Measurements from ENCODE around the gene ELMO1.

The ELMO1 gene, protein sequence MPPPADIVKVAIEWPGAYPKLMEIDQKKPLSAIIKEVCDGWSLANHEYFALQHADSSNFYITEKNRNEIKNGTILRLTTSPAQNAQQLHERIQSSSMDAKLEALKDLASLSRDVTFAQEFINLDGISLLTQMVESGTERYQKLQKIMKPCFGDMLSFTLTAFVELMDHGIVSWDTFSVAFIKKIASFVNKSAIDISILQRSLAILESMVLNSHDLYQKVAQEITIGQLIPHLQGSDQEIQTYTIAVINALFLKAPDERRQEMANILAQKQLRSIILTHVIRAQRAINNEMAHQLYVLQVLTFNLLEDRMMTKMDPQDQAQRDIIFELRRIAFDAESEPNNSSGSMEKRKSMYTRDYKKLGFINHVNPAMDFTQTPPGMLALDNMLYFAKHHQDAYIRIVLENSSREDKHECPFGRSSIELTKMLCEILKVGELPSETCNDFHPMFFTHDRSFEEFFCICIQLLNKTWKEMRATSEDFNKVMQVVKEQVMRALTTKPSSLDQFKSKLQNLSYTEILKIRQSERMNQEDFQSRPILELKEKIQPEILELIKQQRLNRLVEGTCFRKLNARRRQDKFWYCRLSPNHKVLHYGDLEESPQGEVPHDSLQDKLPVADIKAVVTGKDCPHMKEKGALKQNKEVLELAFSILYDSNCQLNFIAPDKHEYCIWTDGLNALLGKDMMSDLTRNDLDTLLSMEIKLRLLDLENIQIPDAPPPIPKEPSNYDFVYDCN

DNA sequence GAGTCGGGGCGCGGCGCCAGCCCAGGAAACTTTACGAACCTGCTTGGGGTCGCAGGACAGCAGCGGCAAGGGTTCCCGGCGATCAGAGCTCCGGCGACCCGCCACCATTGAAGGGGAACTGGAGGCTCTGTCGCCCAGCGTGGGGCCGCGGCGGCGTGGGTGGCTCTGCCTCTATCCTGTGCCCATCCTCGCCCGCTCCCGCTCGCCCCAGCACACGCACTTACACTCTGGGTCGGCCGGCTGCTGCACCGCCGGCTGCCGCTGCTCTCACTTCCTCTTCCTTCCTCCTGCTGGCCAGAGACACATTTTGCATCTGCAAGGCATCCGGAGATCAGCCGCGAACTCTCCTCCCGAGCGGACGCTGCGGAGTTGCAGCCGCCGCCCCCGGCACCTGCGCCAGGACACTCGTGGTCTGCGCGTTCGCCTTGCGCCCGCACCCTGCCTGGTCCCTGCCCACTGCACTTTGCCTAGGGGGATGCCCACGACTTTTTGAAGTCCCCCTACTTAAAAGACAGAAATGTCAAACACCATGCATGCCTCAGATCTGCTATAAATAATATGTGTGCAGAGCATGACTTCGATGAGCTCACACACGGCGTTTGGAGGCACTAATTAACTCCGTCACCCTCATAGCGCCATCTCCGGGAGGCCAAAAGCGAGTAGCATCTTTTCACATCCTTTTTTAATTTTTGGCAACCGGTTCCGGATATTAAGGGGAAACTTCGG lies at the start of gene ELMO1:
ELMO1 (minus strand) TSS at position 229 of the 726 bp plus-strand sequence. CDS start 106,174 bp downstream, outside the sequence.
- Mint-ChIP-seq H3K4me3 (peak within 1 kb of the TSS; percentile 99), H3K27ac (peak within 1 kb of the TSS; percentile 100), H3K9me3 (no peaks in the 10 kb centered on the region), H3K36me3 (peaks cover 11% of the 10 kb centered on the region), H3K4me1 (peaks cover 52% of the 10 kb centered on the region), H3K27me3 (no peaks in the 10 kb centered on the region)

DNA sequence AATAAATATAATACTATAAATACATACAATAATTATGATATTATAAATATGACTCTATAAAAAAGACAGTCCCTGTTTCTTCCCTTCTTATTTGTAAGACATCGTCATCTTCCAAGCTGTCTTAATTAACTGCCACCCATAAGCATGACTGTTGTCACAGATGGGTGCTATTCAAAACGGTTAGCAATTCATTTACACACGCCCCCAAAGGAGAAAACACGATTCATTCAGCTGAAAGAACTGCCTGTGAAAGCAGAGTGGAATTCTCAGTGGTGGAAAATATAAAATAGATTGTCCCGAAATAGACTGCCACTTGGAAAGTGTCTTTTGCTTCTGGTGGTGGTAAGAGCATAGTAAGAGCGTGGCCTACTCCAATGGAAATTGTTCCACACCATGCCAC lies 48.9 kb upstream of the ELMO1 start:
- Mint-ChIP-seq H3K4me3 (no peak overlapping the region), H3K9me3 (no peaks in the 10 kb centered on the region), H3K27me3 (no peaks in the 10 kb centered on the region), H3K36me3 (no peaks in the 10 kb centered on the region), H3K4me1 (peaks cover 4% of the 10 kb centered on the region), H3K27ac (no peak overlapping the region)

DNA sequence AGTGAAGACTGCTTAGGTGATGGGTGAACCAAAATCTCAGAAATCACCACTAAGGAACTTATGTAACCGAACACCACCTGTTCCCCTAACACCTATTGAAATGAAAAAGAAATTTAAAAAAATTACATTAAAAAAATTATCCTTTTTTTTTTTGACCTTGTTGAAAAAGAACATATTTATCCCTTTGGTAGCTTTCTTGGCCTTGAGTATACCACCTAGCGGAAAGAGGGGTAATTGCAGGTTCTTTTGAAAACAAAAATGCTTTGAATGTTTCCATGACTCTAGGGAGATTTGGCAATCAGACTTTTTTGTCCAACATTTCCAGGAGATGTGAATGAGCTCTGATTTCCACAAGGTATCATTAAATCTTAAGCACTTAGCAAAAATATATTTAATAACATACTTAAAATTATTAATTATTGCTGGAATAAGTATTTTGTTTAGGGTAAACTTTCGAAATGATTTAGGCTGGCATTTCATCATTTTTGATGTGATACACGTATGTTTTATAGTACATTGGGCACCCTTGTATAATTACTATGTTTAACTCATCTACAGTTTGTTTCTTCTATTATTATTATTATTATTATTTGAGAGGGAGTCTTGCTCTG lies 47.0 kb upstream of the ELMO1 start:
- Mint-ChIP-seq H3K27me3 (no peaks in the 10 kb centered on the region), H3K27ac (no peak overlapping the region), H3K4me1 (peaks cover 4% of the 10 kb centered on the region), H3K9me3 (no peaks in the 10 kb centered on the region), H3K4me3 (no peak overlapping the region), H3K36me3 (no peaks in the 10 kb centered on the region)

DNA sequence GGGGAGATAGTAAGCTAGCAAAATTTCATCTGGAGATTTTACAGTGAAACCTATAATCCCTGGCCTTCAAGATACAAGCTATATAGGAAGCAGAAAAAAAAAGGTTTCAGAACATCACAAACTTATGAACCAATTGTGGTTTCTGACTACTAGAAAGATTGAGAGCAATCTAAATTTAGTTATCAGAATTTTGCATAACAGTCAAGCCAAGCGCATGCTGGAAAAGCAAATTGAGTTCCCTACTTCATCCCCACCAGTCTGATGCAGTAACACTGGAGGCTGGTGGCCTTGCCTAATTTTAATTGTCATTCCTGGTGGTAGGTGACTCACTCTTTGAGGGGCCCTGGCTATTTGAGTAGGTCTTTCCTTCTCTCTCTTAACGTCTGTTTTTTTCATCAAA lies 46.3 kb upstream of the ELMO1 start:
- Mint-ChIP-seq H3K27me3 (no peaks in the 10 kb centered on the region), H3K27ac (peak overlapping the region; percentile 38), H3K9me3 (no peaks in the 10 kb centered on the region), H3K4me3 (no peak overlapping the region), H3K36me3 (no peaks in the 10 kb centered on the region), H3K4me1 (peaks cover 4% of the 10 kb centered on the region)

DNA sequence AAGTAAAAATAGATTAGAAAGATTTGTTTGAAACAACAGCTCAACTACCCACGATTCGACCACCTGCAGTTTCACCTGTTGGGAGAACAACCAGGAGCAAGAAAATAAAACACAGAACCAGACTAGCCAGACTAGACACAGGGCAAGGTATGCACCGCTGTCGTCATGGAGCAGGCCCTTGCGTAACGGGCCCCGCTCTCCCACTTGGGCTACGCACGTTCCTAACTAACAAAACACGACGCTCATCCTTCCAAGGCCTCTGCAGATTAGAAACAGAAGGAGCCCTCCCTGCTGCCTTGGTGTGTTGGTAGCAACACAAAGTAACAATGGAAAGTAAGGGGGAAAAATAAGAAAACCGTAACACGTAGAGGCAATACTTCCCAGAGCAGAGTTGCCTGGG lies 45.1 kb upstream of the ELMO1 start:
- Mint-ChIP-seq H3K4me1 (peaks cover 4% of the 10 kb centered on the region), H3K4me3 (no peak overlapping the region), H3K36me3 (no peaks in the 10 kb centered on the region), H3K9me3 (no peaks in the 10 kb centered on the region), H3K27ac (no peak overlapping the region), H3K27me3 (no peaks in the 10 kb centered on the region)

DNA sequence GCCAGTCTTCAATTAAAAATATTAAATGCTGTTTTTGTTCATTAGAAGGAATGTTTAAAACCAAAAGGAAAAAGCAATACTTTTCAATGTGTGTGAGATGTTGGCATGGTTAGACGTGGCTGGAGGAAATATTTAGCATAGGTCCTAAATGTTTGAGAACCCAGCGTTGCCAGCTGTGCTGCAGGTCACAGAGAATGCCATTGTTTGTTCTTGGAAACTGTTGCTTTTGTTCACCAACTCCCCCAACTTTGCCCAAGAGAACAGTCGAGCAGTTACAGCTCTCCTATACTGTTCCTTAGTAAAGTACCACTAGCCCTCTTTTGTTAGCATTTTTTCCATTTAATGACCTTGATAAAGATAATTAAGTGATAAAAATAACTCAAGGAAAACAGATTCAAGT lies 44.5 kb upstream of the ELMO1 start:
- Mint-ChIP-seq H3K27ac (no peak overlapping the region), H3K27me3 (no peaks in the 10 kb centered on the region), H3K36me3 (no peaks in the 10 kb centered on the region), H3K4me1 (peaks cover 4% of the 10 kb centered on the region), H3K9me3 (peaks cover 3% of the 10 kb centered on the region), H3K4me3 (no peak overlapping the region)

DNA sequence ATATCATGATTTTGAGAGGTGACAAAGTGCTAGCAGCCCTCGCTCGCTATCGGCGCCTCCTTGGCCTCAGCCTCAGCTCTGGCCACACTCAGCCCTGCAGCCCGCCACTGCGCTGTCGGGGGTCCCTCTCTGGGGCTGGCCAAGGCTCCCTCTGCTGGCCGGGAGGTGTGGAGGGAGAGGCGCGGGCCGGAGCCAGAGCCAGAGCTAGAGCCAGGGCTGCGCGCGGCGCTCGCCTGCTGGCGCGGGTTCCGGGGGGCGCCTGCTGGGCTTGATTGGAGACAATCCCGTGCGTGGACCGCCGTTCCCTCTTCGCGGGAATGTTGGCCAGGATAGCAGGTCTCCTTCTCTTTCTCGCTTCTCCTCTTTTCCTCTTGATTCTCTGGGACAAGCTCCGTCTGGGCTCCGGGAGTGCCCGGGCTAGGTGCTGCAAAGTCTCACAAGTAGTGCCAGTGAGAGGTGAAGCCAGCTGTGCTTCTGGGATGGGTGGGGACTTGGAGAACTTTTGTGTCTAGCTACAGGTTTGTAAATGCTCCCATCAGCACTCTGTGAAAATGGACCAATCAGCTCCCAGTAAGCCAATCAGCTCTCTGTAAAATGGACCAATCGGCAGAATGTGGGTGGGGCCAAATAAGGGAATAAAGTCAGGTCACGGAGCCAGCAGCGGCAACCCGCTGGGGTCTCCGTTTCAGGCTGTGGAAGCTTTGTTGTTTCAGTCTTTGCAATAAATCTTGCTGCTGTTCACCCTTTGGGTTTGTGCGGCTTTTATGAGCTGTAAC lies 43.4 kb upstream of the ELMO1 start:
- H3K9me3 Mint-ChIP-seq, result peaks cover 4% of the 10 kb centered on the region
- no peak overlapping the region for H3K4me3 Mint-ChIP-seq
- H3K27me3 Mint-ChIP-seq, result no peaks in the 10 kb centered on the region
- H3K4me1 Mint-ChIP-seq, result peaks cover 4% of the 10 kb centered on the region
- no peaks in the 10 kb centered on the region for H3K36me3 Mint-ChIP-seq
- H3K27ac Mint-ChIP-seq, result no peak overlapping the region

DNA sequence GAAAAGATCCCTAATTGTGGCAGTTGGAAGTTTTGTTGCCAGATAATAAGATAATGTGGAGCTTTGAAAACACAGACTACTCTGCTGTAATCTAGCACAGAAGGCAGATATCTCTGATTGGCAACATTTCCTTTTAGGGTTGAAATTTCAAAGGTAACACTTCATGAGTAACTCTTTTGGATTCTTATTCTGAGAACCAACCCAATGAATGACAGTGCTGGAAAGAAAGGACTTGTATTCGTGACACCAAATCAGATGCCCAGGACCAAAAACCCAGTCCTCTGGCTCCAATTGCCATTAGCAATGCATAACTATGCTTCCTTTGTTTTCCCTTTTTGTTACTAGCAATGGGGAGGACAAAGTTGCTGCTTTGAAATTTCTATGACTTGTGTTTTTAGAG lies 41.0 kb upstream of the ELMO1 start:
- Mint-ChIP-seq H3K4me1 (peaks cover 1% of the 10 kb centered on the region), H3K9me3 (peaks cover 4% of the 10 kb centered on the region), H3K36me3 (no peaks in the 10 kb centered on the region), H3K27me3 (peaks cover 4% of the 10 kb centered on the region), H3K4me3 (no peak overlapping the region), H3K27ac (no peak overlapping the region)

DNA sequence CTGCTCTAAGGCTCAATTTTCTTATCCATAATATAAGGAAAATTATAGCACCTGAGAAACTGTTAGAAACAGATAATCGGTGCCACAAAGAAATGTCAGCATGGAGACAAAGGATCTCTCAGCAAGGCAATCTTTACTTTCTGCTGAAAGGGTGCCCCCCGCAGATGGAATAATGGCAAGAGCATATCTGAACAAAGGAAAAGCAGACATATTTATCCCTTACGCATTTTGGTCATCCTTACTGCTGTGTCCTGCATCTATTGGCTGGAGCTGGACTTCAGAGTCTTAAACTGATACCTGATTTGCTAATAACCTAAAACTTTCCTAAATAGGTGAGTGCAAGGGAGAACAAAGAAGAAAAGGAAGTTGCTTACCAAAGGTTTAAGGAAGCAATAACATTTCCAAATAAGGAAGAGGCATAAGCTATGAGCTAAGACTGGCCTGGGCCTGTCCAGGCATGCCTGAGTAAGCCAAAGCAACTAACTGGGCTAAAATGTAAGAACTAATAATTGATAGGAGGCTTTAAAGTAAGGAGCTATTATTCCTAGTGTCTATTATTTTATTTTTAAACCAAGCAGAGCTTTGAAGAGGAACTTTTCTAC lies 39.6 kb upstream of the ELMO1 start:
- H3K36me3 Mint-ChIP-seq, result no peaks in the 10 kb centered on the region
- no peaks in the 10 kb centered on the region for H3K4me1 Mint-ChIP-seq
- peaks cover 4% of the 10 kb centered on the region for H3K9me3 Mint-ChIP-seq
- no peak overlapping the region for H3K4me3 Mint-ChIP-seq
- H3K27me3 Mint-ChIP-seq, result peaks cover 4% of the 10 kb centered on the region
- no peak overlapping the region for H3K27ac Mint-ChIP-seq

DNA sequence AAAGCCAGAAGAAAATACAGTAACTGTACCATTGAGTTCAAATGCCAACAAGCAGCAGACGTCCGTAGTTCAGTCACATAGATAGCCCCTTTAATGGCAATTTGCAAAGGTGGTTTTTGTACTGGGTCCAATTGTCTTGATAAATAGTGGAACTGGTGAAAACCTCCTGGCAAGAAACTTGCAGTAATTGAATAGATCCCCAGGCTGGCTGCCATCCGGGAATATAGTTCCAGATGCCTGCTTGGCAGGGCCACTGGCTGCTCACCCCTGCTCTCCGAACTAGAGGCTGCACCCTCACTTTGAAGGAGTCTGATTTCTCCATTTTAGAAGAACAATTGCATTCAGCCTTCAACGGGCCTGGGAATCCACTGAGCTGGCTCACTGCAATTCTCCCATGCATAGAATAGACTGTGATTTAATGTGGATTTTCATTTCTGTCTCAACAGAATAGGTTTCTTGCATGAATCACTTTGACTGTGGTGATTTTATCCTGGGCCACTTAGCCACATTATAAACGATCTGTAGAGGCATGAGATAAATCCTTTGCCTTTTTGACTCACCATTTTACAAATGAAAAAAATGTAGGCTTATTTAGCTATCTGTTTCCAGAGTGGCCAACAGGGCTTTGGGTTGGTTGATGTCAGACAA lies 35.9 kb upstream of the ELMO1 start:
- Mint-ChIP-seq H3K27ac (no peak overlapping the region), H3K36me3 (no peaks in the 10 kb centered on the region), H3K4me3 (no peak overlapping the region), H3K9me3 (peaks cover 4% of the 10 kb centered on the region), H3K4me1 (no peaks in the 10 kb centered on the region), H3K27me3 (peaks cover 5% of the 10 kb centered on the region)

DNA sequence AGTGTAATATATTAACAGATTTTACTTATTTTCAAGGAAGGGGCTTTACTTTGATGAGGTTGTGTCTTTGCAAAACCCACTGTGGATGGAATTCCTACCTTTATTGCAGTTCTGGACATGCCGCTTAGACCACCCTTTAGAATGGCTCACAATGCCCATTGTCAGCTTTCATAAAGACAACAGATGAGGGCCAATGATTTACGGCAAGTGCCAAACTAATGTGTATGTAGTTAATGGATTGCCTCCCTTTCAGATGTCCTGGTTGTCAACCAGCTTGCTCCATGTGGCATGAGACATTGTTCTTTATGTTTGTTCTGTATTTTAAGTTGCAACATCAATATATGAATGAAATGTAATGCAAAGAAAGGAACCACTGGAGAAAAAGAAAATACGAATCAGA lies 35.0 kb upstream of the ELMO1 start:
- Mint-ChIP-seq H3K9me3 (peaks cover 4% of the 10 kb centered on the region), H3K27me3 (peaks cover 5% of the 10 kb centered on the region), H3K27ac (no peak overlapping the region), H3K4me1 (no peaks in the 10 kb centered on the region), H3K36me3 (no peaks in the 10 kb centered on the region), H3K4me3 (no peak overlapping the region)

DNA sequence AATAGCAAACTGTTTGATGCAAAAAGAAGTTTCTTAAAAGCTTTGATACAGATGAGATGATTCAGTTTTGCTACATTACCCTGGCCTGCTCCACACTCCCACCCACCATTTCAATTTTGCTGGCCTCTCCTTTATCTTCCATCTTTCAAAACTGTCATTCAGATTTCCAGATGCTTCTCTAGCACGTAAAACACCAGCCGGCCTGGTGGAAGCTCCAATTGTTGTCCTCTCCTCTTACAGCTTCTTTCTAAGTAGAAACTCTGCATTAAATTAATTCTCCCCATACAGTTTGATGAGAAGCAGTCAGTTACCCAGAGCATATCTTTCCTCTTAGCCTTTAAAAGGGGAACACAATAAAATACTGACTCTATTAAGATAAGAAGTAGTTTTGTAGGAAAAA lies 34.3 kb upstream of the ELMO1 start:
- Mint-ChIP-seq H3K4me1 (no peaks in the 10 kb centered on the region), H3K9me3 (no peaks in the 10 kb centered on the region), H3K27me3 (peaks cover 5% of the 10 kb centered on the region), H3K4me3 (no peak overlapping the region), H3K27ac (no peak overlapping the region), H3K36me3 (no peaks in the 10 kb centered on the region)

DNA sequence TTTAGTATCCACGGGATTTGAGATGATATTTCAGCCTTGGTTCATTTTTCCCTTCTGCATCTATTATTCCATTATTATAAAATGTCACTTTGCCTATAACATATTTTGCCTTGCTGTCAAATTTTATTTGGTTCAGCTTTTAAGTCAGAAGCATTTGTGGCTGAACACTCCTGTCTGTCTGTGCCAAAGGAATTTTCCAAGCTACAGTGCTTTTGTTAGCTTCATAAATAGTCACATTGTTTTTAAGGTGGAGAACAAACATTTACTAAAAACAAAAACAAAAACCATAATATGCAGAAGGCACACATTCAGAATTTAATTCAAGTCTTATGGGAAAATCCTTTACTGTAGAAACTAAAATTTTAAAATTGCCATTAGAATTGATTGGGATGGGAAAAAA lies 33.8 kb upstream of the ELMO1 start:
- Mint-ChIP-seq H3K4me1 (no peaks in the 10 kb centered on the region), H3K4me3 (no peak overlapping the region), H3K27ac (no peak overlapping the region), H3K36me3 (no peaks in the 10 kb centered on the region), H3K27me3 (peaks cover 5% of the 10 kb centered on the region), H3K9me3 (no peaks in the 10 kb centered on the region)

DNA sequence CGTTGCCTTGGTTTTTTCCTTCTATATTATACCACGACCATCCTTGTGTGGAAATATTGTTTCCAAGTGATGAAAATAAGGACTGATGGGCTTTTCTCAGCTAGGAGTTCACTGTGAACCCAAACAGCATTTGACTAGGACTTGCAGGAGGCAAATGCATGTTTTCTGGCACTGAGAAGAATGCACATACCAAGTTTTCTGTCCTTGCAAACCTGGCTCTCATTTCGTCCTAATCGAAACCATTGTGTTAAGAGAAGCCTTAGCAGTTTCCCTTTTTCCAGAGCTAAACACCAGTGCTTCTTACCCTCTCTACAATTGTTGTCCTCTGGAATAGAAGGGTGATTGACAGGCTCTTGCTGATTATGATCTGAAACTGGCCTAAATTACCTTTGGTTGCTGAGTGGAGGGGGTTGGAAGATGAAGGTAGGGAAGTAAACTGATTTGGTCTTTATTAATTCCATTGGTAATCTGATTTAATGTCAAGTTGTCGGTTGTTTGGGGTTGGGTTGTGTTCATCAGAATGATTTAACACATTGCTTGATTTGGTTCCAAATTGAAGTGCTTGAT lies 33.1 kb upstream of the ELMO1 start:
- H3K27ac Mint-ChIP-seq, result no peak overlapping the region
- peaks cover 5% of the 10 kb centered on the region for H3K27me3 Mint-ChIP-seq
- H3K4me3 Mint-ChIP-seq, result no peak overlapping the region
- no peaks in the 10 kb centered on the region for H3K9me3 Mint-ChIP-seq
- H3K36me3 Mint-ChIP-seq, result no peaks in the 10 kb centered on the region
- no peaks in the 10 kb centered on the region for H3K4me1 Mint-ChIP-seq
